ENCODE data around the gene SSX2.
A peak's percentile ranks its signal among the peaks of the same experiment; 100 is the strongest.
"Not testable (repeated sequence)": the region's sequence is repeated elsewhere in the genome, so short reads cannot be mapped to it uniquely, and the experiment has no call there.

SSX2 gene, protein sequence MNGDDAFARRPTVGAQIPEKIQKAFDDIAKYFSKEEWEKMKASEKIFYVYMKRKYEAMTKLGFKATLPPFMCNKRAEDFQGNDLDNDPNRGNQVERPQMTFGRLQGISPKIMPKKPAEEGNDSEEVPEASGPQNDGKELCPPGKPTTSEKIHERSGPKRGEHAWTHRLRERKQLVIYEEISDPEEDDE

DNA sequence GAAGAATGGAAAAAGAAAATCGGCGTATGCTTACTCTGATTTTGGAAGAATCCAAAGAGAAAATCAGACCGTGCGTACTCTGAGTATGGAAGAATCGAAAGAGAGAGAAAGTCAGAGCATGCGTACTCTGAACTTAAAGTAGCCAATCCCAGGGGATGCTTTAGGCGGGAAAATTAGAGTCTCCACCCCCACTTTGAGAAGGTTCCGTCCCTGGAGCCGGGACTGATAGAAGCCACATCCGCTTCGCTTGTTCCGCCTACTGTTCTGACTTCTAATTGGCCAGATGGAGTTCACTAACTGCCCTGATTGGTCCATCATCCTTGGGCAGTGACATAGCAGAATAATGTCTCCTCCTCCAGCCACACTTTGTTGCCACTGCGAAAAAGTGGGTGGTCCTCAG, at the start of gene SSX2:
Gene SSX2 (minus strand): TSS at position 101 of the 400 bp plus-strand sequence. CDS start 1,429 bp downstream, outside the sequence.
- not testable (repeated sequence) for H4K20me1 ChIP-seq; H3K9ac ChIP-seq; H3K9me3 ChIP-seq (replicated peaks in 1 of 11); H3K4me1 ChIP-seq; H3K36me3 ChIP-seq; H3K4me3 ChIP-seq; H3K4me2 ChIP-seq; H3K27ac ChIP-seq; H3K27me3 ChIP-seq

DNA sequence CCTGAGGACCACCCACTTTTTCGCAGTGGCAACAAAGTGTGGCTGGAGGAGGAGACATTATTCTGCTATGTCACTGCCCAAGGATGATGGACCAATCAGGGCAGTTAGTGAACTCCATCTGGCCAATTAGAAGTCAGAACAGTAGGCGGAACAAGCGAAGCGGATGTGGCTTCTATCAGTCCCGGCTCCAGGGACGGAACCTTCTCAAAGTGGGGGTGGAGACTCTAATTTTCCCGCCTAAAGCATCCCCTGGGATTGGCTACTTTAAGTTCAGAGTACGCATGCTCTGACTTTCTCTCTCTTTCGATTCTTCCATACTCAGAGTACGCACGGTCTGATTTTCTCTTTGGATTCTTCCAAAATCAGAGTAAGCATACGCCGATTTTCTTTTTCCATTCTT, 44.0 kb upstream of the SSX2 start, which contains the start of gene SSX2B:
Gene SSX2B (plus strand): TSS at position 301 of the 400 bp plus-strand sequence. CDS start 1,429 bp downstream, outside the sequence.
- not testable (repeated sequence) for H3K4me1 ChIP-seq; H4K20me1 ChIP-seq; H3K36me3 ChIP-seq; H3K9me3 ChIP-seq (replicated peaks in 1 of 11); H3K4me3 ChIP-seq; H3K9ac ChIP-seq; H3K4me2 ChIP-seq; H3K27ac ChIP-seq; H3K27me3 ChIP-seq

DNA sequence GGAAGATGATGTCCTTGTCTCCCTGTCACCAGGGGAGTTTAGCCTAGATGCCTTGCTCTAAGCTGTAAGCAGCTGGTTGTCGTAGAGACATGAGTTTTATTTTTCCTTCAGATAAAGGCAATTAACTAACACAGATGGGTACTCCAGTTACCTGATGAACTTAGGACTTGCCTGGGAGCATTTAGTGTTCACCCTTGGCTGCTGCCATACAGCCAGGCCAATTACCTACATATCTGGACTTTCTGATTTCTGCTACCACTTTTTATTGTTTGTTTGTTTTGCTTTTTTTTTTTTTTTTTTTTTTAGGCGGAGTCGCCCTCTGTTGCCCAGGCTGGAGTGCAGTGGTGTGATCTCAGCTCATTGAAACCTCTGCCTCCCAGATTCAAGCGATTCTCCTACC, 14.9 kb downstream of the SSX2 start:
- H4K20me1 ChIP-seq = not testable (repeated sequence)

DNA sequence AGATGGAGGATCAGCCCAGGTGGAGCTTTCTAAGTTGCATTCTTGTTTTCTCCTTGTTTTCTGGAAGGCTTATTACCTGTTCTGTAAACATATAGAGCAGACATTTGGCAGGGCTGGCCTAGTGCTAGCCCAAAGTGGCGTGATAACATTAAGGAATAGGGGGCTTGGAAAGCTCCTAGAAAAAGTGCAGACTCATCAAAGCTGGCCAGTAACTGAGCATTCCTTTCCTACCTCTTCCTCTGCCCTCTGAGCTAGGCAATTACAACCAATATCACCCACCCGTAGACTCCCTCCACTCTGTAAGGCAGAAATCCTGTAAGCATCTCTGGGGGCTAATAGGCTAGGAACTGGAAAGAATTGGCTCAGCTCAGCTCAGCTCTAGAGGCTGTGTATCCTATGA, 44.8 kb downstream of the SSX2 start:
- H3K27ac ChIP-seq; H3K4me2 ChIP-seq; H3K9me3 ChIP-seq (replicated peaks in 1 of 11); H3K36me3 ChIP-seq; H3K9ac ChIP-seq; H3K4me3 ChIP-seq; H3K4me1 ChIP-seq; H4K20me1 ChIP-seq: not testable (repeated sequence)
- H3K27me3 ChIP-seq = peaks cover 74 to 92% (median 87%) of the 10 kb centered on the region in 11 experiments

More for the DNA sequence above, 14.9 kb downstream of the SSX2 start:
- not testable (repeated sequence) for H3K4me3 ChIP-seq; H3K4me2 ChIP-seq; H3K27ac ChIP-seq; H3K9me3 ChIP-seq (replicated peaks in 1 of 11); H3K9ac ChIP-seq; H3K4me1 ChIP-seq; H3K27me3 ChIP-seq; H3K36me3 ChIP-seq

DNA sequence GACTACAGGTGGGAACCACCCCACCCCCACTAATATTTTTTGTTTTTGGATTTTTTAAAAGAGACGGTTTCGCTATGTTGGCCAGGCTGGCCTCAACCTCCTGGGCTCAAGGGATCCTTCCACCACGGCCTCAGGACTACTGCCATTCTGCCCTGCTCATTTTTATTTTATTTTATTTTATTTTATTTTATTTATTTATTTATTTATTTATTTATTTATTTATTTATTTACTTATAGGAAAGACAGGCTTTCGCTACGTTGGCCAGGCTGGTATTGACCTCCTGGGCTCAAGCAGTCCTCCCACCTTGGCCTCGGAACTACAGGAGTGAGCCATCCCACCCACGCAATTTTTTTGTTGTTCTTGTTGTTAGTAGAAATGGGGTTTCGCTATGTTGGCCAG, 51.5 kb downstream of the SSX2 start:
- H3K4me3 ChIP-seq, H3K27ac ChIP-seq, H3K9ac ChIP-seq, H3K4me2 ChIP-seq, H4K20me1 ChIP-seq, H3K36me3 ChIP-seq: not testable (repeated sequence)
- Histone ChIP-seq H3K27me3 (peaks cover 57 to 91% (median 79%) of the 10 kb centered on the region in 11 experiments), H3K9me3 (replicated peaks in 1 of 11) (peaks cover 0 to 17% (median 7%) of the 10 kb centered on the region in 11 experiments; a peak in 9 of 22 replicates), H3K4me1 (peaks cover 0 to 11% (median 3%) of the 10 kb centered on the region in 10 experiments; a peak in 10 of 20 replicates)

DNA sequence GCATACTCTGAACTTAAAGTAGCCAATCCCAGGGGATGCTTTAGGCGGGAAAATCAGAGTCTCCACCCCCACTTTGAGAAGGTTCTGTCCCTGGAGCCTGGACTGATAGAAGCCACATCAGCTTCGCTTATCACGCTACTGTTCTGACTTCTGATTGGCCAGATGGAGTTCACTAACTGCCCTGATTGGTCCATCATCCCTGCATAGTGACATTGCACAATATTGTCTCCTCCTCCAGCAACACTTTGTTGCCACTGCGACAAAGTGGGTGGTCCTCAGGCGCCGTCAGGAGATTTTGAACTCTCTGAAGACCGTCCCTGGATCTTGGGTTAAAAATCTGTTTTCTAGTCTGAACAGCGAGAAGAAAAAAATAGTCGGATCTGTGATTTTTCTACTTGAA, 52.2 kb downstream of the SSX2 start, which contains the start of gene SSX7:
Gene SSX7 (minus strand): TSS at position 101 of the 400 bp plus-strand sequence. CDS start 1,428 bp downstream, outside the sequence.
- peaks cover 0 to 17% (median 7%) of the 10 kb centered on the region in 11 experiments; a peak in 9 of 22 replicates for H3K9me3 ChIP-seq (replicated peaks in 1 of 11)
- not testable (repeated sequence) for H3K36me3 ChIP-seq, H4K20me1 ChIP-seq, H3K4me3 ChIP-seq, H3K27ac ChIP-seq, H3K4me2 ChIP-seq, H3K9ac ChIP-seq
- H3K4me1 ChIP-seq = peaks cover 0 to 18% (median 4%) of the 10 kb centered on the region in 10 experiments; a peak in 10 of 20 replicates
- H3K27me3 ChIP-seq = peaks cover 57 to 91% (median 78%) of the 10 kb centered on the region in 11 experiments
- 0 out of 22 replicates have a peak, but pooled peaks of 1 of the 11 experiments have one; percentile 19 for TF ChIP-seq Cebpa-rat (IDR thresholded peaks at IDR 0.05)

DNA sequence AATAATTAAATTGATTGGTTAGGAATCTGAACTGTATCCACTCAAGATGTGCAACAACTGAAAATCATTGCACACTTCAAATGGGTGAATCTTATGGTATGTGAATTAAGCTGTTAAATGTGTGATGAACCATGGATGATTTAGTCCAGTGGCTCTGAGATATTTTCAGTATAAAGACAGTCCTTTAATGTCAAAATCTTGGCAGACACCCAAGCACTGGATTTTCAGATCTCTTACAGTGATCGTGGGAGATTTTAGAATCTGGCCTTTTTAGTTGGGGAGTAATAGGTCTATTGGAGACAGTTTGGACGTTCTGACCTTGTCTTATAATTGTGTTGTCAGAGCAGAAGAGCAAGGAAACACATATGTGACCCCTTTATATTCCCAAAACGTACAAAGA, 56.3 kb downstream of the SSX2 start:
- H3K27me3 ChIP-seq = peaks cover 77 to 99% (median 91%) of the 10 kb centered on the region in 11 experiments
- H3K27ac ChIP-seq = peak overlapping the region in 1 of 11 experiments; percentile 9; a peak in 1 of 22 replicates
- not testable (repeated sequence) for H3K4me3 ChIP-seq, H3K9ac ChIP-seq, H3K36me3 ChIP-seq, H4K20me1 ChIP-seq
- peak overlapping the region in 6 of 11 experiments; percentile 18 to 48 (median 39); a peak in 8 of 22 replicates for H3K4me2 ChIP-seq
- peaks cover 0 to 39% (median 22%) of the 10 kb centered on the region in 10 experiments; a peak in 13 of 20 replicates for H3K4me1 ChIP-seq
- H3K9me3 ChIP-seq (replicated peaks in 1 of 11) = peaks cover 0 to 18% (median 9%) of the 10 kb centered on the region in 11 experiments; a peak in 10 of 22 replicates

DNA sequence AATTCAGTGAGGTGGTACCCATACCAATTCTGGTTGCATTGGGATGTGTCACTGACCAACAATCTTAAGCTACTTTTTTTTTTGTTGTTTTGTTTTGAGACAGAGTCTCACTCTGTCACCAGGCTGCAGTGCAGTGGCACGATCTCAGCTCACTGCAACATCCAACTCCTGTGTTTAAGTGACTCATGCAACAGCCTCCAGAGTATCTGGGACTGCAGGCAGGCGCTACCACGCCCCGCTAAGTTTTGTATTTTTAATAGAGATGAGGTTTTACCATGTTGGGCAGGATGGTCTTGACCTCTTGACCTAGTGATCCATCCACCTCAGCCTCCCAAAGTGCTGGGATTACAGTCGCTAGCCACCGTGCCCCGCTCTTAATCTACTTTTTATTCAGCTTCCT, 58.0 kb downstream of the SSX2 start:
- not testable (repeated sequence) for H3K36me3 ChIP-seq, H3K4me3 ChIP-seq, H4K20me1 ChIP-seq, H3K9ac ChIP-seq
- Histone ChIP-seq H3K4me2 (peak overlapping the region in 6 of 11 experiments; percentile 21 to 48 (median 44); a peak in 9 of 22 replicates), H3K4me1 (peaks cover 0 to 39% (median 22%) of the 10 kb centered on the region in 10 experiments; a peak in 13 of 20 replicates), H3K27ac (peak overlapping the region in 2 of 11 experiments; percentile 6 to 36; a peak in 1 of 22 replicates), H3K9me3 (replicated peaks in 1 of 11) (peaks cover 4 to 21% (median 9%) of the 10 kb centered on the region in 11 experiments; a peak in 13 of 22 replicates), H3K27me3 (peaks cover 70 to 91% (median 84%) of the 10 kb centered on the region in 11 experiments)
